Measurements from ENCODE around the gene FOXN3.
"Not testable (repeated sequence)": the region's sequence is repeated elsewhere in the genome, so short reads cannot be mapped to it uniquely, and the experiment has no call there.

Gene FOXN3

DNA sequence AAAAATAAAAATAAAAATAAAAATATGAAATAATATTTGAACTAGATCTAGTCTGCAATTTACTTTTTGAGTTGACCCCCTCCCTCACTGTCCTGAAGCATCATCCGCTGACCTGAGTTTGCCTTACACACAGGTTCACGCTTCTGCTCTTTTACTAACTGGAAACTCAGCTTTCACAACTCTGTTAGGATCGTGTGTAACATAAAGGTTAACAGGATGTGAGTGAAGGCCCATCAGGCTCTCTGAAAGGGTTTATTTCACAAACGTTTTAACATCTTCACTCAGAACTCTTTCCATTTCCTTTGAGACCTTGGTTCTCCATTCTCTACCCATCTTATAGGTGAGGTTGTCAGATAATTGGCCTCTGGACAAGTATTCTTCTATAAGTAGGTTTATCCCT is 191.4 kb downstream of the FOXN3 start:
- DNase-seq: no peak

DNA sequence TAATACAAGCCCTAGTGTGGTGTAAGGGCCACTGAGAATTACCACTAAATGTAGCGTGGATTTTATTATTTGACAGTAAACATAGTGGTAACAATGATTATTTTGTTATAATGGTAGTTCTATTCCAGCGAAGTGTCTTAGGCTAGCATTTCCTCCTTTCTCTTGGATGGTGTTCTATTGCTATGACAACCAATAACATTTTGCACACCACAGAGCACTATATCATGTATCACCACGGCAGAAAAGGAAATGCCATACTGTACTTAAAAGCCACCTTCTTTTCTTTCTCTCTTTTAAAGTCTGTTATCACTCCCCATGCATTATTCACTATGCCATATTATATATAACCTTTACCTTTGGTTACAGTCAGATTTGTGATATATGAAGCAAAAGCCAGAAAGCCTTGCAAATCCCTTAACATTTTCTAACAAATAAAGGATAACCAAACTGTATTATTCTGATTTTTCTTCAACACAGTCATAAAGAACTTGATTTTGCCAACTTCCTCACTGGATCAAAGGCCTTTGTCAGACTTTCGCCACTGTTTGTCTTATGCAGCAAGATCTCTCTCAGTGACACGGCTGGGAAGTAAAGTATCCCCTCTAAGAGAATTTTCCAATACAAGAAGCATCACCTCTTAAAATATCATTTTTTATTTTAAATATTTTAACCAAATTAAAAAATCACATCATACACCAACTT is 195.8 kb downstream of the FOXN3 start:
- peak; percentile 49 for DNase-seq

DNA sequence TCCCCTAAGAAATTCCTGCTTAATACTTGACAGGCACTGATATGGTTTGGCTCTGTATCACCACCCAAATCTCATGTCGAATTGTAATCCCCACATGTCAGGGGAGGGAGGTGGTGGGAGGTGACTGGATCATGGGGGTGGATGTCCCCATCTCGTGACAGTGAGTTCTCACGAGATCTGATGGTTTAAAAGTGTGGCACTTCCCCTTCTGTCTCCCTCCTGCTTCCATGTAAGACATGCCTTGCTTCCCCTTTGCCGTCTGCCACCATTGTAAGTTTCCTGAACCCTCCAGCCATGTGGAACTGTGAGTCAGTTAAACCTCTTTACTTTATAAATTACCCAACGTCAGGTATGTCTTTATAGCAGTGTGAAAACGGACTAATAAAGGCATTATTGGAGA is 198.0 kb downstream of the FOXN3 start:
- no peak for DNase-seq

GRCh38 chr14:89217891-89218290 is 199.1 kb downstream of the FOXN3 start:
- DNase-seq: no peak

- no peak for DNase-seq
These were observed 201.5 kb downstream of the FOXN3 start for GRCh38 chr14:89215531-89215930.

GRCh38 chr14:89215114-89215513 is 201.9 kb downstream of the FOXN3 start:
- no peak for DNase-seq

DNA sequence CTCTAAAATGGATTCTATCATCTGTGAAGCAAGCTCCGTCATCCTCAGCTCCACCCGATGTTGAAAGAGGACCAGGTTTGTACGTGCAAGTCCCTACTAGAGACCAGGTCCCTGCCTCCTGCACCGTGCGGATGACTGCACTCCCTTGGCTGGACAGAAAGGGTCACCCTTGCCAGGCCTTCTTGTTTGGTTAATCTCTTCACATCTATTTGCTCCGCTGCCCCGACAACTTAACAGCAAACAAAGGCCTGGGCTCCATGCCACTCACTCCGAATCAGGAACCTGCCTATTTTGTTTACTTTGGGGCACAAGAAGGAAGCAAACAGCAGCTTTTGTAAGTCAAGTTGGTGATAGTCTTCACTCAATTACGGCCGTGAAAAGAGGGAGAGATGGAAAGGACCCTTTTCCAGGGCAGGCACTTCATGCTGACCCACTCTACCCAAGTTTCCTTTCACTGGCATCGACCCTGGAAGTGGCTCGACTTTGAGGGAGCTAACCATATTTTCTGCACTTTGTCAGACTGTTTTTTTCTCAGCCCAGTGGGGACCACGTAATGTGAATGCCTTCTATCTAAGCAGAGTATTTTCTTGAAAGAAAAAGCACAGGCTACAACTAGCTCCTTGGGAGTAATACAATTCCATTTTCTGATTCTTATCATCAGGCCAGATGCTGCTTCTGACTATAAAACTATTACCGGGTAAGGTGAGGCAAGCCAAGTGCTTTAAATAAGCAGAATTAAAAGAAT is 202.6 kb downstream of the FOXN3 start:
- no peak for DNase-seq

- no peak for DNase-seq
These were observed 204.4 kb downstream of the FOXN3 start for GRCh38 chr14:89212386-89213235.

GRCh38 chr14:89209558-89209957 is 207.5 kb downstream of the FOXN3 start:
- no peak for DNase-seq

GRCh38 chr14:89207925-89208328 is 209.1 kb downstream of the FOXN3 start:
- DNase-seq: no peak

- no peak for DNase-seq
These were observed 210.5 kb downstream of the FOXN3 start for GRCh38 chr14:89206389-89207031.

- DNase-seq: no peak
These were observed 211.8 kb downstream of the FOXN3 start for GRCh38 chr14:89205137-89205740.

DNA sequence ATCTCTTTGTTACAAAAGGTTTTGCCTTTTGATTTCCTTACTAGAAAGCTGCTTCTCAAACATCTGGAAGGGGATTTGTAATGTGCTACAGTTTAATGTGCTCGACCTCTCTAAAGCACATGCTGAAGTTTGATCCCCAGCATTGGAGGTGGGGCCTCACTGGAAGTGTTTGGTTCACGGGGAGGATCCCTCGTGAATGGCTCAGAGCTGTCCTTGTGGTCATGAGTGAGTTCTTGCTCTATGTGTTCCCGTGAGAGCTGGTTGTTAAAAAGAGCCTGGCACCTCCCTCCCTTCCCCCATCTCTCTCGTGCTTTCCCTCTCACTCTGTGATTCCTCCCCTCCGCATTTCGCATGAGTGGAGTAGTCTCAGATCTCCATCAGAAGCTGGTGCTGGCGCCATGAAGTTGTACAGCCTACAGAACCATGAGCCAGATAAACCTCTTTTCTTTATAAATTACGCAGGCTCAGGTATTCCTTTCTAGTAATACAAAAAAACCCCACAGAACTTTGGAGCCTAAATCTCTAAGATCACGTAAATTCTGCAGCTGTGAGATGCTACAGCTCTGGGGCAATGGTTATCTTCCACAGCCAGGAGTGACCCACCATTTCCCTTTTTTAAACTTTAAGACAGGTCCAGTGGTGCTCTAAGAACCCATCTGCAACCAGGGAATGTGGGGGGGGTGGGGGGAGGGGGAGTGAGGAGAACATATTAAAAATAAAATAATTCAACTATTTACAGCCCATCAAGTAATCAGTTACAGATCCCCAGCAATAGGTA is 214.4 kb downstream of the FOXN3 start:
- no peak for DNase-seq

GRCh38 chr14:89201645-89202044 is 215.4 kb downstream of the FOXN3 start:
- no peak for DNase-seq

- DNase-seq: not testable (repeated sequence)
These were observed 217.7 kb downstream of the FOXN3 start for GRCh38 chr14:89199357-89199756.

- no peak for DNase-seq
These were observed 218.3 kb downstream of the FOXN3 start for GRCh38 chr14:89198544-89199329.

GRCh38 chr14:89197623-89198022 is 219.4 kb downstream of the FOXN3 start:
- DNase-seq: no peak

- DNase-seq: no peak
These were observed 220.5 kb downstream of the FOXN3 start for GRCh38 chr14:89196545-89196944.

GRCh38 chr14:89194376-89194775 is 222.7 kb downstream of the FOXN3 start:
- no peak for DNase-seq

GRCh38 chr14:89190765-89191513 is 226.1 kb downstream of the FOXN3 start:
- no peak for DNase-seq
